Thyroid gland (tissue), 4 donors: ENCODE data around the gene PABPC1L. TPM values are rescaled to one million over a fixed set of nuclear protein-coding genes. Genes with fewer than 3 reads are reported as not detected.
"Not testable (repeated sequence)": the region's sequence is repeated elsewhere in the genome, so short reads cannot be mapped to it uniquely, and the experiment has no call there.

Source experiments
- DNase-seq, 2 donors: peaks; one replicate each; pipeline ENCODE4 v3.0.0-alpha.2; 2019
- H3K27ac ChIP-seq, 3 donors: fragments of 200-600 bp; sonication (generic); 1 replicate in 2 of 3; 2 replicates in 1 of 3; pipeline ENCODE4 v1.5.1; 2016 to 2019; ENCODE audit warnings: mild to moderate bottlenecking in 1 of 3, moderate library complexity in 1 of 3
- H3K27me3 ChIP-seq: fragments of 200-600 bp; sonication (generic); one replicate; pipeline ENCODE4 v1.5.1; 2019
- H3K36me3 ChIP-seq, 2 donors: fragments of 200-600 bp; sonication (generic); one replicate each; pipeline ENCODE4 v1.5.1; 2016 to 2019
- H3K4me1 ChIP-seq, 2 donors: fragments of 200-600 bp; sonication (generic); one replicate each; pipeline ENCODE4 v1.5.1; 2017 to 2019
- H3K4me3 ChIP-seq, 3 donors: fragments of 200-600 bp; sonication (generic); replicated peaks in 1 of 3; 1 replicate in 2 of 3; 2 replicates in 1 of 3; pipeline ENCODE4 v1.5.1; 2016; ENCODE audit warnings: mild to moderate bottlenecking in 1 of 3
- H3K9me3 ChIP-seq: fragments of 200-600 bp; sonication (generic); one replicate; pipeline ENCODE4 v1.5.1; 2017
- POLR2A ChIP-seq, 2 donors: fragments of 450-650 bp; IDR thresholded peaks; one replicate each; pipeline ENCODE4 v1.6.1; 2017; ENCODE audit warnings: antibody characterized with exemption in 2 of 2, mild to moderate bottlenecking in 2 of 2, moderate library complexity in 1 of 2
- WGBS, 2 donors: methylation state at CpG; one replicate each; pipeline ENCODE4 v1.1.5; 2017; 5-methylcytosine and 5-hydroxymethylcytosine counted together
- intact Hi-C: fragments of 100-400 bp; cut with DNase I; formaldehyde crosslinking; loops from one replicate; pipeline ENCODE4 v1.15.1; 2023
- total RNA-seq, 4 donors: library from RNA; depleted of rRNA; stranded (reverse); fragments of >200 nt; gene quantifications; one replicate each; pipeline ENCODE4 v1.2.3, GENCODE V29; 2016
- TF ChIP-seq, protein P1 (sequence below), 6 experiments: fragments of 200-600 bp in 3 of 6; fragments of 450-650 bp in 3 of 6; sonication (generic) in 3 of 6; IDR thresholded peaks; one replicate each; pipeline ENCODE4 v1.5.1; 2016 to 2019; ENCODE audit warnings: antibody characterized with exemption in 6 of 6, mild to moderate bottlenecking in 2 of 6, inconsistent platforms in 1 of 6, moderate library complexity in 1 of 6

Gene PABPC1L
- total RNA-seq: 10 to 100 TPM; 26.5 to 53.8 (median 31.9) TPM

GRCh38 chr20:44909872-44910689 is at the start of gene PABPC1L:
Gene PABPC1L, plus strand, starts transcription at chr20:44910060. Its CDS starts 84 bp downstream, at chr20:44910144.
- peak in 1 of 2 donors; percentile 46 for TF ChIP-seq POLR2A (IDR thresholded peaks at IDR 0.05)
- TF ChIP-seq, protein P1, sequence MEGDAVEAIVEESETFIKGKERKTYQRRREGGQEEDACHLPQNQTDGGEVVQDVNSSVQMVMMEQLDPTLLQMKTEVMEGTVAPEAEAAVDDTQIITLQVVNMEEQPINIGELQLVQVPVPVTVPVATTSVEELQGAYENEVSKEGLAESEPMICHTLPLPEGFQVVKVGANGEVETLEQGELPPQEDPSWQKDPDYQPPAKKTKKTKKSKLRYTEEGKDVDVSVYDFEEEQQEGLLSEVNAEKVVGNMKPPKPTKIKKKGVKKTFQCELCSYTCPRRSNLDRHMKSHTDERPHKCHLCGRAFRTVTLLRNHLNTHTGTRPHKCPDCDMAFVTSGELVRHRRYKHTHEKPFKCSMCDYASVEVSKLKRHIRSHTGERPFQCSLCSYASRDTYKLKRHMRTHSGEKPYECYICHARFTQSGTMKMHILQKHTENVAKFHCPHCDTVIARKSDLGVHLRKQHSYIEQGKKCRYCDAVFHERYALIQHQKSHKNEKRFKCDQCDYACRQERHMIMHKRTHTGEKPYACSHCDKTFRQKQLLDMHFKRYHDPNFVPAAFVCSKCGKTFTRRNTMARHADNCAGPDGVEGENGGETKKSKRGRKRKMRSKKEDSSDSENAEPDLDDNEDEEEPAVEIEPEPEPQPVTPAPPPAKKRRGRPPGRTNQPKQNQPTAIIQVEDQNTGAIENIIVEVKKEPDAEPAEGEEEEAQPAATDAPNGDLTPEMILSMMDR (IDR thresholded peaks at IDR 0.05): no peak
- DNase-seq: peak; percentile 90 to 93
- H3K9me3 ChIP-seq: no peaks in the 10 kb centered on the region
- intact Hi-C loops: no loop called here
- no peak within 1 kb of the TSS for H3K27ac ChIP-seq
- peaks cover 10 to 16% of the 10 kb centered on the region in 2 donors for H3K4me1 ChIP-seq
- 6 to 9% methylated on average over 9 to 23 of the region's 61 CpGs for WGBS, 2 donors
- H3K36me3 ChIP-seq: peaks cover 18 to 20% of the 10 kb centered on the region in 2 donors
- H3K27me3 ChIP-seq: no peaks in the 10 kb centered on the region
- peak within 1 kb of the TSS; percentile 11 to 65 (median 47) for H3K4me3 ChIP-seq

GRCh38 chr20:44861531-44862006 is 48.3 kb upstream of the PABPC1L start:
- peak; percentile 23 to 32 for DNase-seq
- Histone ChIP-seq H3K4me1 (peaks cover 19 to 33% of the 10 kb centered on the region in 2 donors), H3K27ac (peak overlapping the region; percentile 56 to 72 (median 60)), H3K4me3 (no peak overlapping the region), H3K9me3 (no peaks in the 10 kb centered on the region), H3K27me3 (no peaks in the 10 kb centered on the region), H3K36me3 (no peaks in the 10 kb centered on the region)
- no peak for TF ChIP-seq POLR2A (IDR thresholded peaks at IDR 0.05)
- TF ChIP-seq, protein P1 (IDR thresholded peaks at IDR 0.05): no peak
- WGBS, 2 donors: 6 to 17% methylated on average over 5 of the region's 5 CpGs
- intact Hi-C loops: no loop called here

DNA sequence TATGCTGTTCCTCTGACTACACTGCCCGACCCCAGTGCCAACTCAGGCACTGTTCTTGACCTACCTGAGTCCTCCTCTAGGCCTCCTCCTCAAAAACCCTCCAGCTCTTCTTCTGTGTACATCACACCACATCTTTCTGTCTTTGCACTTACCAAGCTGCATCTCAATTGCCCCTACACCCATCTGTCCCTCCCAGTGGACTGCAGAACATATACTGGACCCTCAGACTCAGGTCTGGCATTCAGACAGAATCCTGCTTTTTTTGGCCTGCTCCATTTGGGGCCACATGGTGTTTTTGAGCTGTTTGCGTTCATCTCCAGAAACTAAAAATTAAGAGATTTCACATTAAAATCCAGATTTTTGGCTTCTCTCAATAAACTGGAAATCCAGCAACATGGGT is 47.6 kb upstream of the PABPC1L start:
- WGBS, 2 donors: 77 to 86% methylated on average over 2 of the region's 2 CpGs
- DNase-seq: no peak

GRCh38 chr20:44863365-44864084 is 46.3 kb upstream of the PABPC1L start:
- H3K27me3 ChIP-seq, H3K4me3 ChIP-seq, DNase-seq, H3K36me3 ChIP-seq, H3K9me3 ChIP-seq, intact Hi-C loops: not testable (repeated sequence)
- 66 to 67% methylated on average over 4 of the region's 4 CpGs for WGBS, 2 donors
- Histone ChIP-seq H3K4me1 (peaks cover 19 to 33% of the 10 kb centered on the region in 2 donors), H3K27ac (peak overlapping the region in 1 of 3 donors; percentile 41)

More for the DNA sequence above, 47.6 kb upstream of the PABPC1L start:
- Histone ChIP-seq H3K4me3 (no peak overlapping the region), H3K27me3 (no peaks in the 10 kb centered on the region), H3K9me3 (no peaks in the 10 kb centered on the region), H3K4me1 (peaks cover 19 to 33% of the 10 kb centered on the region in 2 donors), H3K36me3 (no peaks in the 10 kb centered on the region), H3K27ac (peak overlapping the region; percentile 56 to 72 (median 60))
- TF ChIP-seq, protein P1 (IDR thresholded peaks at IDR 0.05): no peak
- no peak for TF ChIP-seq POLR2A (IDR thresholded peaks at IDR 0.05)
- intact Hi-C loops: no loop called here

GRCh38 chr20:44864493-44864892 is 45.4 kb upstream of the PABPC1L start:
- H3K27me3 ChIP-seq, H3K9me3 ChIP-seq, H3K27ac ChIP-seq, DNase-seq, H3K36me3 ChIP-seq, intact Hi-C loops, H3K4me3 ChIP-seq: not testable (repeated sequence)
- H3K4me1 ChIP-seq: peaks cover 19 to 33% of the 10 kb centered on the region in 2 donors
- WGBS, 2 donors: 85 to 91% methylated on average over 3 of the region's 3 CpGs
